B cell (primary cell): ENCODE measurements around the gene TSPAN17.

ENCODE experiments used
- CTCF ChIP-seq: fragments of 200-600 bp; IDR thresholded peaks from one replicate; pipeline ENCODE4 v1.8.0; 2022; ENCODE audit warnings: antibody characterized with exemption, mild to moderate bottlenecking
- EZH2 ChIP-seq: IDR thresholded peaks from 2 replicates; pipeline ENCODE4 v1.6.1; 2012; ENCODE audit warnings: borderline replicate concordance, low read depth, mild to moderate bottlenecking, moderate library complexity, low read length; ENCODE audit not compliant: insufficient read depth, poor library complexity, severe bottlenecking

- no peak for TF ChIP-seq CTCF
- no peak for TF ChIP-seq EZH2
These were observed 13.2 kb downstream of the TSPAN17 start for GRCh38 chr5:176660530-176660859.
